Endothelial cell of hepatic sinusoid (primary cell): ENCODE data around the gene TAS2R43.
"Not testable (repeated sequence)": the region's sequence is repeated elsewhere in the genome, so short reads cannot be mapped to it uniquely, and the experiment has no call there.

Experiments
- in situ Hi-C: cut with HindIII; loops from 2 replicates; pipeline ENCODE4 v1.10.0; 2017; ENCODE audit warnings: low sequenced_read_pairs

The TAS2R43 gene

DNA sequence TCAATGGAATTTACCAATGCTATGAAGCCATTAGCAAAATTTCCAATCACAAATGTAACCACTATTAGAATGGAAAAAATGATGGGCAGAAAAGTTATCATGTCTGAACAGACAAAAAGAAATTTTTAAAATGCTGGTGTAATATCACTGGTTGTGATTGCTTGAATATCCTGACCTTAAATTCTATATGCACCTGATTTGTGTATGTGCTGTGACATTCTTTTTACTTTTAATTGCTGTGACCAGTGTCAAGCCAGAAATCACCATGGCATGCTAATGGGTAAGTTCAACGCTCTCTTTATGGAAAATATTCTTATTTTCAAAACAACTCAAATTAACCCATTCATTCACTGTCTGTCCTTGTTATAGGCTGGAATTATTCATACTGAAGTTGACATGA is 29.9 kb downstream of the TAS2R43 start, which contains the start of gene TAS2R46:
TAS2R46 (minus strand) TSS at position 101 of the 400 bp plus-strand sequence; CDS start at position 101, 0 bp downstream.
- in situ Hi-C loops, result not testable (repeated sequence)

GRCh38 chr12:11059784-11060183 is 32.3 kb downstream of the TAS2R43 start:
- in situ Hi-C loops, result no loop called here

GRCh38 chr12:11059041-11059440 is 33.1 kb downstream of the TAS2R43 start:
- in situ Hi-C loops, result no loop called here

- in situ Hi-C loops, result no loop called here
These were observed 36.8 kb downstream of the TAS2R43 start for GRCh38 chr12:11055306-11055705.

DNA sequence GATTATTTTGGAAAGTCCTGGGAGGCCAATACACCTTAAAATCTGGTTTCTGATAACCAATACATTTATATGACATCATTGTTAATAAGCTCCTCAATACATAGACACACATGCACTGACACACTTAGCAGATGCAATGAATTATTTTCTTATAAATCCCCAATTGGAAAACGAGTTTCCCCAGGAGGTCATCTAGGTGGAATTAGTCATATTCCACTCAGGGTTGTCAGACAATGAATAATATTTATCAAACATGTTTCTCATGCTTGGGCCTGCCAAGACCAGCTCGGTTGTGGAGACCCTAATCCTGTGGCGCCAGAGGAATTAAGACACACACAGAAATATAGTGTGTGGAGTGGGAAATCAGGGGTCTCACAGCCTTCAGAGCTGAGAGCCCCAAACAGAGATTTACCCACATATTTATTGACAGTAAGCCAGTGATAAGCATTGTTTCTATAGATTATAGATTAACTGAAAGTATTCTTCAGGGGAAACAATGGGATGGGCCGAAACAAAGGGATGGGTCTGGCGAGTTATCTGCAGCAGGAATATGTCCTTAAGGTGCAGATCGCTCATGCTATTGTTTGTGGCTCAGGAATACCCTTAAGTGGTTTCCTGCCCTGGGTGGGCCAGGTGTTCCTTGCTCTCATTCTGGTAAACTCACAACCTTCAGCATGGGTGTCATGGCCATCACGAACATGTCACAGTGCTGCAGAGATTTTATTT is 42.1 kb downstream of the TAS2R43 start:
- in situ Hi-C loops, result not testable (repeated sequence)

- in situ Hi-C loops, result not testable (repeated sequence)
These were observed 50.7 kb downstream of the TAS2R43 start for GRCh38 chr12:11041366-11041765.
